Measurements from ENCODE around the gene STX3.

DNA sequence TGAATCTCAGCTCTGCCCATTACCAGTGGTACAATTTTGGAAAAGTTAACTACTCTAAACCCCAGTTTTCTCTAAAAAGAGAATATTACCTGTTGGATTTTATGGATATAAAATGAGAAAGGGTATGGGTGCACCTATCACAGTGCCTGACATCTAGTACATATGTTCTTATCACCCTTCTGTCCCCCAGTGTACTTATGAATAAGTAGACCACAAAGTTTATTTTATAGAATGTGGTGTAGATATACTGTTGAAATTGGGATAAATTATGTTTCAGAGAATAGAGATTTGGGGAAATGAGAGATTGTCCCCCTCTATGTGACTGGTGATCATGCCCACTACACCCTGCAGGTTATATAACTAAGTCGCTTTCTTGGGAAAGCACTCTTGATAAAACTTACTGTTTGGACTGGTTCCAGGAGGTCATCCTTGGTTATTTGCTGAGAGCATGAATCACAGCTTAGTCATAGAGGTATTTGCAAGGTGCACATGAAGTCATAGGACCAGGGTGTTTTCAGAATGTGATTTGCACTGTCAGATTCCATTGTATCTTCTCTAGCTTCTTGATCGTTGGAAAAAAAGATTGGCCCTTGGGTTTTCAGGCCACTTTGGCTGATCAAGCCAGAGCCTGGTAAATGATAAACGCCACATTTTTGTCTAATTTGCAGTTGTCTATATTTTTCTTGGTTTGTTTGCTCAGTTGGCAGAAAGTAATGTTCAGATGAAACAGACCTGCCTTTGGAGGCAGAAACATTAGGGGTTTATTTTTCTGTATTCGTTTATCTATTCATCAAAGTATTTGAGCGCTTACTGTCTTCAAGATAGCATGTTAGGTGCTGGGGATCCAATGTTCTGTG is 21.3 kb downstream of the STX3 start:
- TF ChIP-seq CTCF (conservative IDR thresholded peaks at IDR 0.05 in 1 of 2, IDR thresholded peaks at IDR 0.05 in 1 of 2; ENCODE audit: extremely low read depth in 1 of 2, insufficient read depth in 1 of 2, low read depth in 1 of 2, low read length in 2 of 2), result no peak
- TF ChIP-seq EZH2 (IDR thresholded peaks at IDR 0.05; ENCODE audit: borderline replicate concordance, low read length), result no peak

Data from mammary epithelial cell (primary cell).